HFFc6 (cell line): ENCODE data around the gene PNP. TPM values are rescaled to one million over a fixed set of nuclear protein-coding genes. Genes with fewer than 3 reads are reported as not detected.
A peak's percentile ranks its signal among the peaks of the same experiment; 100 is the strongest.

Experiments used
- DNase-seq: peaks from one replicate; pipeline ENCODE4 v3.0.0-alpha.2; 2018
- H3K27ac Mint-ChIP-seq: 2 replicates; pipeline ENCODE4 v1.8.0; 2020; ENCODE audit warnings: mild to moderate bottlenecking, mixed read lengths
- H3K27me3 Mint-ChIP-seq: 2 replicates; pipeline ENCODE4 v1.8.0; 2021; ENCODE audit warnings: mild to moderate bottlenecking, moderate library complexity, mixed read lengths; ENCODE audit not compliant: insufficient read depth
- H3K36me3 Mint-ChIP-seq: 2 replicates; pipeline ENCODE4 v1.8.0; 2021; ENCODE audit warnings: low read depth, mixed read lengths
- H3K4me1 Mint-ChIP-seq: 2 replicates; pipeline ENCODE4 v1.8.0; 2020; ENCODE audit warnings: low read depth, mixed read lengths
- H3K4me3 Mint-ChIP-seq: 2 replicates; pipeline ENCODE4 v1.8.0; 2020; ENCODE audit warnings: mild to moderate bottlenecking, moderate library complexity, mixed read lengths
- H3K9me3 Mint-ChIP-seq: 2 replicates; pipeline ENCODE4 v1.8.0; 2020; ENCODE audit warnings: mild to moderate bottlenecking, mixed read lengths
- CTCF ChIP-seq: fragments of 200-600 bp; sonication (generic); IDR thresholded peaks from 2 replicates; pipeline ENCODE4 v1.5.0; 2021; ENCODE audit warnings: antibody characterized with exemption, mild to moderate bottlenecking
- long read RNA-seq: library from polyadenylated mRNA; unstranded; transcript quantifications from one replicate; pipeline ENCODE4 v2.0.0, GENCODE V29; 2019
- total RNA-seq, 6 experiments: library from RNA; stranded (reverse); fragmentation: NEBNext Ultra II Directional; extraction: Animal tissue kit (Norgen Biotek cat#: 25700); gene quantifications; 2 replicates in 1 of 6; 3 replicates in 5 of 6; pipeline ENCODE4 v1.2.3, GENCODE V29; 2021

Gene PNP
- total RNA-seq: 10 to 100 TPM; 19.8 to 32.3 (median 25.7) TPM
- long read RNA-seq, transcript PNP-201 (6 exons, 1,509 nt): major isoform, 11 of 13 reads
- long read RNA-seq, partial matches to known transcripts: 1 of 13 reads
- long read RNA-seq, other reads (novel, unspliced or antisense): 1 of 13 reads

- Mint-ChIP-seq H3K4me3 (peak within 1 kb of the TSS; percentile 97), H3K36me3 (peaks cover 11% of the 10 kb centered on the region), H3K4me1 (peaks cover 33% of the 10 kb centered on the region), H3K27me3 (peaks cover 11% of the 10 kb centered on the region), H3K9me3 (no peaks in the 10 kb centered on the region), H3K27ac (peak within 1 kb of the TSS; percentile 95)
- DNase-seq: peak; percentile 91
- TF ChIP-seq CTCF: no peak
Observed at GRCh38 chr14:20469242-20469889, at the start of gene PNP. TSS of gene PNP (plus strand) at chr14:20469406. CDS start at chr14:20469525, 119 bp downstream.

- peaks cover 7% of the 10 kb centered on the region for H3K4me1 Mint-ChIP-seq
- H3K27me3 Mint-ChIP-seq: peaks cover 2% of the 10 kb centered on the region
- no peaks in the 10 kb centered on the region for H3K9me3 Mint-ChIP-seq
Observed at GRCh38 chr14:20419419-20419818, 49.8 kb upstream of the PNP start.

GRCh38 chr14:20421267-20421666 is 47.9 kb upstream of the PNP start:
- Mint-ChIP-seq H3K4me3 (no peak overlapping the region), H3K9me3 (no peaks in the 10 kb centered on the region), H3K27me3 (peaks cover 2% of the 10 kb centered on the region), H3K36me3 (no peaks in the 10 kb centered on the region), H3K4me1 (no peaks in the 10 kb centered on the region), H3K27ac (no peak overlapping the region)
- no peak for TF ChIP-seq CTCF
- no peak for DNase-seq

More at GRCh38 chr14:20419419-20419818, 49.8 kb upstream of the PNP start:
- DNase-seq: no peak
- Mint-ChIP-seq H3K36me3 (no peaks in the 10 kb centered on the region), H3K27ac (no peak overlapping the region), H3K4me3 (no peak overlapping the region)
- no peak for TF ChIP-seq CTCF

- no peak for TF ChIP-seq CTCF
Observed at GRCh38 chr14:20422886-20423285, 46.3 kb upstream of the PNP start.

GRCh38 chr14:20424851-20425250 is 44.4 kb upstream of the PNP start:
- Mint-ChIP-seq H3K36me3 (no peaks in the 10 kb centered on the region), H3K27ac (no peak overlapping the region), H3K4me3 (no peak overlapping the region), H3K9me3 (no peaks in the 10 kb centered on the region), H3K4me1 (peaks cover 13% of the 10 kb centered on the region), H3K27me3 (peaks cover 2% of the 10 kb centered on the region; the same call in 1 of the 2 replicates)
- TF ChIP-seq CTCF: no peak
- no peak for DNase-seq

More at GRCh38 chr14:20422886-20423285, 46.3 kb upstream of the PNP start:
- no peaks in the 10 kb centered on the region for H3K36me3 Mint-ChIP-seq
- H3K9me3 Mint-ChIP-seq: no peaks in the 10 kb centered on the region
- DNase-seq: no peak
- H3K4me1 Mint-ChIP-seq: peaks cover 11% of the 10 kb centered on the region
- H3K4me3 Mint-ChIP-seq: no peak overlapping the region
- H3K27me3 Mint-ChIP-seq: peaks cover 2% of the 10 kb centered on the region
- H3K27ac Mint-ChIP-seq: no peak overlapping the region
